ENCODE data around the gene MAP1B.

Gene MAP1B

DNA sequence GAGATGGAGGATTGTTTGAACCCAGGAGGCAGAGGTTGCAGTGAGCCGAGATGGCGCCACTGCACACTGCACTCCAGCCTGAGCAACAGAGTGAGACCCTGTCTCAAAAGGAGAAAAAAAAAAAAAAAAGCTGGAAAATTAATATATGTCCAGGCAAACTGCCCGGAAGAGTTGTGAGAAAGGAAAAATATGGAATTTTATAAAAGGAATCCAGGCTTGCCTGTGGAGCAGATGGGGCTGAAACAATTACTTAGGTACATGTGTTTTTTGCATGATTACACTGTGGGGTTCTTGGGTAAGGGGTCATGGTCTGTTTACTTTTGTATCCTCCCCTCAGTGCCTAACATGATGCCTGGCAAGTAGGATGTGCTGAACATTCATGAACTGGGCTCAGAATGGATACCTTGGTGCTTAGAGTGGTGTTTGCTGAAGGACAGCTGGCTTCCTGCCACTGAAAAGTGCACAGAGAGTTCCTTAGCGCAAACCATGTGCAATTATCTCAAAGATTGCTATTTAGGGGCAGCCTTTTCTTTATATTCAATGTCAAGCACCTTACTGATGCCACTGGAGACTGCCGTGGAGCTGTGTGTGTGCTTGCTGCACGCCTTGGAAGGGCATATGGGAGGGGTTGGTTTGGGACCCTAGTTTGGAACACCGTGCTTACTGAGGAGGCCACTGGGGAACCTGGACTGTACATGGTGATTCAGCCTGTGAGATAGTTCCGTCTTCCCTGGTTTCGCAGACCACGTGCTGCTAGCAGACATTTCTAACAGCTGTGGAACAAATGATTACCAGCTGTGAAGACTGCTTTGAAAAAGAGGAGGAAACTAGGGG is 78.4 kb downstream of the MAP1B start:
- no peaks in the 10 kb centered on the region for H3K36me3 ChIP-seq (ENCODE audit: insufficient read depth, low read length)

DNA sequence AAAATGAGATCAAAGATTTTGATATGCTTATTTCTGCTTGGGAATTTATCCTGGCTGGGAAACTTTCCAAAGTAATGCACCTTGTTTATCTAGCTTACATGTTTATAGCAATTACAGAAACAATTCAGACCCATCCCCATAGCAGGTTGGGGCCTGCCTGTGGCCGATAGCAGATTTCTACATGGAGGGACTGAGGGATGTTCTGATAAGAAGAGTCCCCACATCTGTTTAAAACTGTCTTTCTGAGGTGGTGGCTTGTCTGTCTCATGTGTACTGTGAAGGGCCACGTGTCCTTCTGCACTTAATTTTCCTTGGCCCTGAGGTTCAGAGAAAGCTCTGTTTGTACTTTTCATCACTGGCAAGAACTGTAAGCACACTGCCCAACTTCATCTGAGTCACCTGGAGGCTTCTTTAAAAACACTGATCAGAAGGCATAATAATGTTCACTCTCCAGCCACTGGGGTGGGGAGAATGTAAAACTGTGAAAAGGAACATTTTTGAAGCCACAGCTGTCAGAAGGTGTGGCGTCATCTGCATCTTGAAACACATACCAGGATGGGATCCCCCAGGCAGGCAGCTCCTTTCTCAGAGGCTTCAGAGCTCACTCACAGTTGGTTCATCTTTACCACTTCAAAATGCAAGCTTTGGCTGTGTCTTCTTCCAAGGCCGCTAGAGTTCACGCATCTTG is 80.3 kb downstream of the MAP1B start:
- H3K36me3 ChIP-seq (ENCODE audit: insufficient read depth, low read length): no peaks in the 10 kb centered on the region
- H3K4me2 ChIP-seq (ENCODE audit: insufficient read depth, low read length): no peak overlapping the region

More for the DNA sequence above, 78.4 kb downstream of the MAP1B start:
- no peak overlapping the region for H3K27ac ChIP-seq (ENCODE audit: low read length)
- H4K20me1 ChIP-seq (ENCODE audit: insufficient read depth, low read length): no peaks in the 10 kb centered on the region
- no peaks in the 10 kb centered on the region for H3K9me3 ChIP-seq (ENCODE audit: insufficient read depth, low read length, severe bottlenecking)
- TF ChIP-seq EZH2 (IDR thresholded peaks at IDR 0.05; ENCODE audit: borderline replicate concordance, low read depth, low read length, severe bottlenecking): no peak
- TF ChIP-seq, protein P1, sequence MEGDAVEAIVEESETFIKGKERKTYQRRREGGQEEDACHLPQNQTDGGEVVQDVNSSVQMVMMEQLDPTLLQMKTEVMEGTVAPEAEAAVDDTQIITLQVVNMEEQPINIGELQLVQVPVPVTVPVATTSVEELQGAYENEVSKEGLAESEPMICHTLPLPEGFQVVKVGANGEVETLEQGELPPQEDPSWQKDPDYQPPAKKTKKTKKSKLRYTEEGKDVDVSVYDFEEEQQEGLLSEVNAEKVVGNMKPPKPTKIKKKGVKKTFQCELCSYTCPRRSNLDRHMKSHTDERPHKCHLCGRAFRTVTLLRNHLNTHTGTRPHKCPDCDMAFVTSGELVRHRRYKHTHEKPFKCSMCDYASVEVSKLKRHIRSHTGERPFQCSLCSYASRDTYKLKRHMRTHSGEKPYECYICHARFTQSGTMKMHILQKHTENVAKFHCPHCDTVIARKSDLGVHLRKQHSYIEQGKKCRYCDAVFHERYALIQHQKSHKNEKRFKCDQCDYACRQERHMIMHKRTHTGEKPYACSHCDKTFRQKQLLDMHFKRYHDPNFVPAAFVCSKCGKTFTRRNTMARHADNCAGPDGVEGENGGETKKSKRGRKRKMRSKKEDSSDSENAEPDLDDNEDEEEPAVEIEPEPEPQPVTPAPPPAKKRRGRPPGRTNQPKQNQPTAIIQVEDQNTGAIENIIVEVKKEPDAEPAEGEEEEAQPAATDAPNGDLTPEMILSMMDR (IDR thresholded peaks at IDR 0.05; ENCODE audit: borderline replicate concordance, extremely low read depth, low read length, poor library complexity, severe bottlenecking): no peak
- H3K9ac ChIP-seq (ENCODE audit: low read depth, low read length): no peak overlapping the region
- no peak overlapping the region for H3K4me2 ChIP-seq (ENCODE audit: insufficient read depth, low read length)
- no peak overlapping the region for H3K4me3 ChIP-seq (ENCODE audit: low read depth in 1 of 2, low read length in 2 of 2)
- H3K4me1 ChIP-seq (ENCODE audit: insufficient read depth, low read length): no peaks in the 10 kb centered on the region
- H2AFZ ChIP-seq (ENCODE audit: low read depth, low read length): no peak overlapping the region
- H3K27me3 ChIP-seq (ENCODE audit: insufficient read depth, low read length, poor library complexity): peaks cover 6% of the 10 kb centered on the region
- DNase-seq (no peak), ATAC-seq (ENCODE audit: insufficient read depth, low read depth) (no peak)
- no peaks in the 10 kb centered on the region for H3K79me2 ChIP-seq (ENCODE audit: insufficient read depth, low read length)

DNA sequence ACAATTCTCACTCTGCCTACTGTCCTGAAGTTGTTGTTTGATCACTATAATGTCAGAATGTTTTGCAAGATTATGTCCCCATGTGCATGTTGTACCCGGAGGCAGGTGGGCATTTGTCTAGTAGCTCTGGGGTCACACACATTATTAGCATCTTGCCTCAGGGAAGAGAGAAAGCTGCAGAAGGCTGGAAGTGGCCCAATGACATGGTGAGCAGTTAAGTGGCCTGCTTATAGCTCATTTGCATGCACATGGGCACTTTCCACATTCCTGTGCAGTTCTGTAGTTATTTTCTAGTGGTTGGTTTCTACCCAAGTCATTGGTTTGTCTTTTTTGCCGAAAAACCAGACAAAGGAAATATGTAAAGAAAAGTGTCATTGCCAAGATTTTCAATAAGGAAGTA is 80.9 kb downstream of the MAP1B start:
- peaks cover 25% of the 10 kb centered on the region for H3K27me3 ChIP-seq (ENCODE audit: insufficient read depth, low read length, poor library complexity)
- ATAC-seq (ENCODE audit: insufficient read depth, low read depth): no peak
- H3K9me3 ChIP-seq (ENCODE audit: insufficient read depth, low read length, severe bottlenecking): no peaks in the 10 kb centered on the region
- no peak overlapping the region for H3K4me3 ChIP-seq (ENCODE audit: low read depth in 1 of 2, low read length in 2 of 2)
- DNase-seq: no peak
- H3K9ac ChIP-seq (ENCODE audit: low read depth, low read length): no peak overlapping the region
- H3K36me3 ChIP-seq (ENCODE audit: insufficient read depth, low read length): no peaks in the 10 kb centered on the region
- no peak overlapping the region for H2AFZ ChIP-seq (ENCODE audit: low read depth, low read length)
- H3K4me2 ChIP-seq (ENCODE audit: insufficient read depth, low read length): no peak overlapping the region
- H3K79me2 ChIP-seq (ENCODE audit: insufficient read depth, low read length): no peaks in the 10 kb centered on the region
- H4K20me1 ChIP-seq (ENCODE audit: insufficient read depth, low read length): no peaks in the 10 kb centered on the region
- H3K27ac ChIP-seq (ENCODE audit: low read length): no peak overlapping the region
- no peaks in the 10 kb centered on the region for H3K4me1 ChIP-seq (ENCODE audit: insufficient read depth, low read length)
- TF ChIP-seq, protein P1 (IDR thresholded peaks at IDR 0.05; ENCODE audit: borderline replicate concordance, extremely low read depth, low read length, poor library complexity, severe bottlenecking): no peak
- no peak for TF ChIP-seq EZH2 (IDR thresholded peaks at IDR 0.05; ENCODE audit: borderline replicate concordance, low read depth, low read length, severe bottlenecking)

More for the DNA sequence above, 80.3 kb downstream of the MAP1B start:
- H3K4me3 ChIP-seq (ENCODE audit: low read depth in 1 of 2, low read length in 2 of 2): no peak overlapping the region
- no peaks in the 10 kb centered on the region for H3K9me3 ChIP-seq (ENCODE audit: insufficient read depth, low read length, severe bottlenecking)
- no peak for ATAC-seq (ENCODE audit: insufficient read depth, low read depth)
- no peaks in the 10 kb centered on the region for H3K79me2 ChIP-seq (ENCODE audit: insufficient read depth, low read length)
- DNase-seq: no peak
- no peaks in the 10 kb centered on the region for H3K4me1 ChIP-seq (ENCODE audit: insufficient read depth, low read length)
- H3K27me3 ChIP-seq (ENCODE audit: insufficient read depth, low read length, poor library complexity): peaks cover 21% of the 10 kb centered on the region
- TF ChIP-seq EZH2 (IDR thresholded peaks at IDR 0.05; ENCODE audit: borderline replicate concordance, low read depth, low read length, severe bottlenecking): no peak
- TF ChIP-seq, protein P1 (IDR thresholded peaks at IDR 0.05; ENCODE audit: borderline replicate concordance, extremely low read depth, low read length, poor library complexity, severe bottlenecking): no peak
- no peak overlapping the region for H3K27ac ChIP-seq (ENCODE audit: low read length)
- H2AFZ ChIP-seq (ENCODE audit: low read depth, low read length): no peak overlapping the region
- no peaks in the 10 kb centered on the region for H4K20me1 ChIP-seq (ENCODE audit: insufficient read depth, low read length)
- H3K9ac ChIP-seq (ENCODE audit: low read depth, low read length): no peak overlapping the region
